CD4-positive, alpha-beta T cell treated with Interleukin-6 for 4 hours (primary cell): ENCODE measurements around the gene SLC6A7.
A peak's percentile ranks its signal among the peaks of the same experiment; 100 is the strongest.

Experiments
- DNase-seq: peaks from one replicate; pipeline ENCODE4 v3.0.0-alpha.2; 2020; ENCODE audit warnings: mixed read lengths

SLC6A7 gene

GRCh38 chr5:150189728-150190502 is at the start of gene SLC6A7:
SLC6A7 (plus strand) TSS chr5:150190062; CDS start chr5:150190328, 266 bp downstream.
- no peak for DNase-seq

GRCh38 chr5:150140830-150141229 is 49.0 kb upstream of the SLC6A7 start:
- no peak for DNase-seq

GRCh38 chr5:150141544-150142184 is 48.2 kb upstream of the SLC6A7 start:
- no peak for DNase-seq

GRCh38 chr5:150142185-150142958 is 47.5 kb upstream of the SLC6A7 start:
- DNase-seq: no peak

- no peak for DNase-seq
These were observed 46.9 kb upstream of the SLC6A7 start for GRCh38 chr5:150142959-150143349.

GRCh38 chr5:150143350-150144245 is 46.3 kb upstream of the SLC6A7 start:
- no peak for DNase-seq

GRCh38 chr5:150144246-150144801 is 45.5 kb upstream of the SLC6A7 start:
- no peak for DNase-seq

- DNase-seq: no peak
These were observed 45.0 kb upstream of the SLC6A7 start for GRCh38 chr5:150144879-150145278.

GRCh38 chr5:150146235-150146634 is 43.6 kb upstream of the SLC6A7 start:
- DNase-seq: no peak

GRCh38 chr5:150146862-150147601 is 42.8 kb upstream of the SLC6A7 start:
- DNase-seq: no peak

GRCh38 chr5:150147670-150148069 is 42.2 kb upstream of the SLC6A7 start:
- DNase-seq: no peak

- DNase-seq: no peak
These were observed 41.5 kb upstream of the SLC6A7 start for GRCh38 chr5:150148117-150148927.

GRCh38 chr5:150149618-150150017 is 40.2 kb upstream of the SLC6A7 start:
- no peak for DNase-seq

- DNase-seq: no peak
These were observed 37.0 kb upstream of the SLC6A7 start for GRCh38 chr5:150152636-150153462.

GRCh38 chr5:150153483-150153882 is 36.4 kb upstream of the SLC6A7 start:
- DNase-seq: no peak

- no peak for DNase-seq
These were observed 35.8 kb upstream of the SLC6A7 start for GRCh38 chr5:150153957-150154617.

- DNase-seq: no peak
These were observed 35.2 kb upstream of the SLC6A7 start for GRCh38 chr5:150154618-150155128.

- peak; percentile 38 for DNase-seq
These were observed 34.4 kb upstream of the SLC6A7 start, which contains the start of gene PDGFRB for GRCh38 chr5:150155258-150156026. PDGFRB (minus strand) TSS chr5:150155845; CDS start chr5:150137047, 18,798 bp downstream.
